IMR-90 (cell line): ENCODE measurements around the gene SNRPF. TPM values are rescaled to one million over a fixed set of nuclear protein-coding genes. Genes with fewer than 3 reads are reported as not detected.

ENCODE experiments used
- ATAC-seq: fragments of 200-7000 bp; cut with Tn5 transposase; 2 replicates; pipeline ENCODE4 v1.9.1; 2020; ENCODE audit warnings: low read depth, mild to moderate bottlenecking, moderate library complexity
- BruUV-seq: library from RNA; stranded (reverse); fragments of 400-500 nt; replicated peaks from 2 replicates; lab custom pipeline; 2021; lab: Mats Ljungman, UMichigan
- CTCF ChIA-PET: fragments of 300-600 bp; formaldehyde crosslinking; extraction: SDS; loops from one replicate; lab custom pipeline; 2021; ENCODE audit warnings: antibody characterized with exemption; lab: Yijun Ruan, JAX
- POLR2A ChIA-PET: fragments of 300-600 bp; sonication (Branson Sonifier 250); formaldehyde crosslinking; loops from one replicate; lab custom pipeline; 2022; ENCODE audit warnings: antibody characterized with exemption; ENCODE audit not compliant: unreplicated experiment; lab: Charles Lee
- DNase-seq: peaks from one replicate; pipeline ENCODE4 v3.0.0; 2013
- H2AFZ ChIP-seq: replicated peaks from 2 replicates; pipeline ENCODE3; 2013; ENCODE audit warnings: low read length, mild to moderate bottlenecking; ENCODE audit not compliant: poor library complexity
- H2AK5ac ChIP-seq: 2 replicates; pipeline ENCODE4 v1.6.1; 2013; ENCODE audit warnings: low read depth, low read length, inconsistent platforms
- H2AK9ac ChIP-seq: replicated peaks from 2 replicates; pipeline ENCODE3; 2013; ENCODE audit warnings: mild to moderate bottlenecking, low read depth, low read length, moderate library complexity; ENCODE audit not compliant: poor library complexity
- H2BK120ac ChIP-seq: 2 replicates; pipeline ENCODE4 v1.6.1; 2013; ENCODE audit warnings: low read depth, low read length, inconsistent platforms
- H2BK15ac ChIP-seq: 3 replicates; pipeline ENCODE4 v1.6.1; 2013; ENCODE audit warnings: low read depth, low read length, inconsistent platforms
- H2BK20ac ChIP-seq: 2 replicates; pipeline ENCODE4 v1.6.1; 2013; ENCODE audit warnings: low read depth, mild to moderate bottlenecking, inconsistent platforms, low read length, moderate library complexity
- H2BK5ac ChIP-seq: 2 replicates; pipeline ENCODE4 v1.6.1; 2013; ENCODE audit warnings: mild to moderate bottlenecking, low read depth, low read length, inconsistent platforms; ENCODE audit not compliant: poor library complexity, severe bottlenecking
- H3K14ac ChIP-seq: replicated peaks from 2 replicates; pipeline ENCODE4 v1.6.1; 2013; ENCODE audit warnings: low read depth, low read length, inconsistent platforms
- H3K18ac ChIP-seq: 2 replicates; pipeline ENCODE4 v1.6.1; 2013; ENCODE audit warnings: low read depth, low read length, control low read depth
- H3K23ac ChIP-seq: 2 replicates; pipeline ENCODE4 v1.6.1; 2013; ENCODE audit warnings: low read depth, low read length, inconsistent platforms
- H3K27ac ChIP-seq: 2 replicates; pipeline ENCODE4 v1.5.1; 2013; ENCODE audit warnings: mild to moderate bottlenecking, control low read depth, low read length; ENCODE audit not compliant: insufficient read depth
- H3K27me3 ChIP-seq: 2 replicates; pipeline ENCODE4 v1.6.1; 2013; ENCODE audit warnings: low read length; ENCODE audit not compliant: control insufficient read depth, insufficient read depth
- H3K36me3 ChIP-seq: 2 replicates; pipeline ENCODE4 v1.6.1; 2013; ENCODE audit warnings: low read length, mixed read lengths; ENCODE audit not compliant: control insufficient read depth, insufficient read depth
- H3K4ac ChIP-seq: 2 replicates; pipeline ENCODE4 v1.6.1; 2013; ENCODE audit warnings: low read depth, low read length, inconsistent platforms
- H3K4me1 ChIP-seq: 2 replicates; pipeline ENCODE4 v1.6.1; 2013; ENCODE audit warnings: low read length, mixed read lengths; ENCODE audit not compliant: control insufficient read depth, insufficient read depth
- H3K4me2 ChIP-seq: 2 replicates; pipeline ENCODE4 v1.6.1; 2013; ENCODE audit warnings: low read depth, mild to moderate bottlenecking, control low read depth, low read length, moderate library complexity
- H3K4me3 ChIP-seq: 2 replicates; pipeline ENCODE4 v1.5.1; 2013; ENCODE audit warnings: low read depth, mild to moderate bottlenecking, control low read depth, low read length, moderate library complexity; ENCODE audit not compliant: insufficient read depth
- H3K56ac ChIP-seq: 2 replicates; pipeline ENCODE4 v1.6.1; 2013; ENCODE audit warnings: low read length, inconsistent platforms; ENCODE audit not compliant: insufficient read depth; ENCODE audit errors: extremely low read depth
- H3K79me1 ChIP-seq, 2 experiments: 2 replicates each; pipeline ENCODE4 v1.6.1; 2013; ENCODE audit warnings: low read length in 2 of 2, inconsistent platforms in 1 of 2, low read depth in 1 of 2
- H3K9ac ChIP-seq: 2 replicates; pipeline ENCODE4 v1.6.1; 2013; ENCODE audit warnings: low read depth, low read length, control low read depth
- H3K9me1 ChIP-seq: 2 replicates; pipeline ENCODE4 v1.6.1; 2013; ENCODE audit warnings: low read length, inconsistent platforms; ENCODE audit not compliant: insufficient read depth
- H3K9me3 ChIP-seq: 2 replicates; pipeline ENCODE4 v1.6.1; 2013; ENCODE audit warnings: low read length; ENCODE audit not compliant: control insufficient read depth, insufficient read depth
- H4K20me1 ChIP-seq: 2 replicates; pipeline ENCODE4 v1.6.1; 2013; ENCODE audit warnings: low read length, inconsistent platforms; ENCODE audit not compliant: insufficient read depth
- H4K5ac ChIP-seq: 2 replicates; pipeline ENCODE4 v1.6.1; 2013; ENCODE audit warnings: mild to moderate bottlenecking, low read depth, low read length, control low read depth
- H4K8ac ChIP-seq, 2 experiments: 2 replicates each; pipeline ENCODE4 v1.6.1; 2013; ENCODE audit warnings: low read depth in 2 of 2, low read length in 2 of 2, control low read depth in 1 of 2, inconsistent platforms in 1 of 2
- H4K91ac ChIP-seq: 2 replicates; pipeline ENCODE4 v1.6.1; 2013; ENCODE audit warnings: low read depth, low read length, inconsistent platforms; ENCODE audit not compliant: insufficient read depth
- BHLHE40 ChIP-seq: fragments of 150-350 bp; IDR thresholded peaks from 2 replicates; pipeline ENCODE4 v1.6.1; 2016; ENCODE audit warnings: mild to moderate bottlenecking, low read depth, low read length
- CEBPB ChIP-seq: IDR thresholded peaks from 2 replicates; pipeline ENCODE4 v1.6.1; 2012; ENCODE audit warnings: low read depth, low read length, improper control_type of control experiment
- CHD1 ChIP-seq: IDR thresholded peaks from 2 replicates; pipeline ENCODE4 v1.6.1; 2012; ENCODE audit warnings: low read depth, low read length, improper control_type of control experiment
- CTCF ChIP-seq: conservative IDR thresholded peaks from 2 replicates; pipeline ENCODE4 v1.5.1; 2012; ENCODE audit warnings: mild to moderate bottlenecking, low read depth, low read length, improper control_type of control experiment
- ELK1 ChIP-seq: fragments of 150-350 bp; IDR thresholded peaks from 2 replicates; pipeline ENCODE4 v1.6.1; 2016; ENCODE audit warnings: low read depth, mild to moderate bottlenecking, low read length, moderate library complexity, borderline replicate concordance
- FOS ChIP-seq: fragments of 150-350 bp; IDR thresholded peaks from 2 replicates; pipeline ENCODE4 v1.6.1; 2016; ENCODE audit warnings: low read depth, low read length
- MAFK ChIP-seq: IDR thresholded peaks from 2 replicates; pipeline ENCODE4 v1.6.1; 2012; ENCODE audit warnings: low read depth, low read length, improper control_type of control experiment
- MAZ ChIP-seq: IDR thresholded peaks from 2 replicates; pipeline ENCODE4 v1.6.1; 2012; ENCODE audit warnings: low read depth, mild to moderate bottlenecking, low read length, improper control_type of control experiment, moderate library complexity, borderline replicate concordance
- MXI1 ChIP-seq: IDR thresholded peaks from 2 replicates; pipeline ENCODE4 v1.6.1; 2012; ENCODE audit warnings: low read depth, mild to moderate bottlenecking, low read length, moderate library complexity, borderline replicate concordance
- NFE2L2 ChIP-seq: fragments of 150-350 bp; IDR thresholded peaks from 2 replicates; pipeline ENCODE4 v1.6.1; 2016; ENCODE audit warnings: low read depth, mild to moderate bottlenecking, low read length
- POLR2A ChIP-seq: IDR thresholded peaks from 2 replicates; pipeline ENCODE4 v1.6.1; 2012; ENCODE audit warnings: mild to moderate bottlenecking, low read depth, low read length
- RAD21 ChIP-seq: IDR thresholded peaks from 2 replicates; pipeline ENCODE4 v1.6.1; 2012; ENCODE audit warnings: low read length, improper control_type of control experiment
- RCOR1 ChIP-seq: IDR thresholded peaks from 2 replicates; pipeline ENCODE4 v1.6.1; 2012; ENCODE audit warnings: mild to moderate bottlenecking, low read length, improper control_type of control experiment; ENCODE audit not compliant: insufficient replicate concordance
- RFX5 ChIP-seq: IDR thresholded peaks from 2 replicates; pipeline ENCODE4 v1.8.0; 2012; ENCODE audit warnings: low read depth, mild to moderate bottlenecking, low read length, moderate library complexity
- SMC3 ChIP-seq: fragments of 150-350 bp; IDR thresholded peaks from 2 replicates; pipeline ENCODE4 v1.6.1; 2016; ENCODE audit warnings: low read depth, mild to moderate bottlenecking, antibody characterized with exemption, low read length, moderate library complexity
- USF2 ChIP-seq: fragments of 150-350 bp; IDR thresholded peaks from 2 replicates; pipeline ENCODE4 v1.6.1; 2017; ENCODE audit warnings: mild to moderate bottlenecking, antibody characterized with exemption, low read length, low read depth
- WGBS, 2 experiments: methylation state at CpG; one replicate each; pipeline versions ENCODE4 v1.1.5 to v1.1.7; 2013; ENCODE audit warnings: missing lambda C conversion rate in 2 of 2; ENCODE audit not compliant: insufficient read length in 1 of 2; ENCODE audit errors: extremely low coverage in 2 of 2; 5-methylcytosine and 5-hydroxymethylcytosine counted together
- dilution Hi-C: fragments of 300-500 bp; cut with HindIII; formaldehyde crosslinking; loops from one replicate; pipeline ENCODE4 v1.14.3; 2018; ENCODE audit warnings: low sequenced_read_pairs; ENCODE audit not compliant: unreplicated experiment
- in situ Hi-C: fragments of 300-500 bp; cut with MboI; formaldehyde crosslinking; loops from 3 replicates; pipeline ENCODE4 v1.14.3; 2019; ENCODE audit warnings: low sequenced_read_pairs, inconsistent platforms, mixed read lengths
- intact Hi-C: fragments of 100-400 bp; cut with micrococcal nuclease; formaldehyde crosslinking; loops from 2 replicates; pipeline ENCODE4 v1.10.0; 2022
- polyA plus RNA-seq, 3 experiments: library from polyadenylated mRNA; depleted of rRNA; stranded (reverse); fragments of >200 nt; gene quantifications; 2 replicates each; pipeline ENCODE4 v1.2.3, GENCODE V29; 2012; ENCODE audit warnings: low replicate concordance in 1 of 3
- total RNA-seq: library from RNA; depleted of rRNA; stranded (reverse); fragments of >200 nt; gene quantifications from 2 replicates; pipeline ENCODE4 v1.2.3, GENCODE V29; 2012

Gene SNRPF
- total and polyA plus RNA-seq, 2 of the 4 experiments (the other 2 are of a cell fraction): 5.0 to 27.9 TPM

GRCh38 chr12:95890958-95891357 lies 32.2 kb downstream of the SNRPF start:
- Histone ChIP-seq H3K23ac (no peak overlapping the region), H3K4me1 (no peaks in the 10 kb centered on the region), H2BK120ac (no peak overlapping the region), H2AFZ (no peak overlapping the region), H2BK5ac (no peak overlapping the region), H2BK15ac (no peak overlapping the region), H3K9me3 (peaks cover 2% of the 10 kb centered on the region; the same call in 1 of the 2 replicates), H3K27ac (no peak overlapping the region), H2BK20ac (no peak overlapping the region), H3K4me2 (no peak overlapping the region), H3K9me1 (no peaks in the 10 kb centered on the region), H3K36me3 (no peaks in the 10 kb centered on the region), H3K79me1 (no peaks in the 10 kb centered on the region), H4K5ac (no peak overlapping the region), H2AK9ac (no peak overlapping the region), H3K18ac (no peak overlapping the region), H3K9ac (no peak overlapping the region), H3K4me3 (no peak overlapping the region), H3K56ac (no peak overlapping the region), H3K14ac (no peak overlapping the region), H4K20me1 (no peaks in the 10 kb centered on the region), H3K4ac (no peak overlapping the region), H4K8ac (no peak overlapping the region), H3K27me3 (peaks cover 9% of the 10 kb centered on the region), H2AK5ac (no peak overlapping the region), H4K91ac (no peak overlapping the region)
- TF ChIP-seq RCOR1 (no peak), MXI1 (no peak), CEBPB (no peak), CHD1 (no peak), POLR2A (no peak), USF2 (no peak), SMC3 (no peak), ELK1 (no peak), FOS (no peak), MAFK (no peak), NFE2L2 (no peak), RAD21 (no peak), RFX5 (no peak), MAZ (no peak), BHLHE40 (no peak), CTCF (no peak)
- DNase-seq (no peak), ATAC-seq (no peak)
- ChIA-PET POLR2A (no interaction called here), CTCF (no interaction called here)
- in situ Hi-C loops: no loop called here
- WGBS, 2 experiments: no CpG with 5 or more reads among the region's 3 CpGs
- intact Hi-C loops: no loop called here
- BruUV-seq: no TSS peak
- dilution Hi-C loops: no loop called here
